ENCODE measurements around the gene CNOT6.
A peak's percentile ranks its signal among the peaks of the same experiment; 100 is the strongest.
"Not testable (repeated sequence)": the region's sequence is repeated elsewhere in the genome, so short reads cannot be mapped to it uniquely, and the experiment has no call there.

The CNOT6 gene

GRCh38 chr5:180494060-180494509, at the start of gene CNOT6:
Gene CNOT6, plus strand, starts transcription at chr5:180494379. Its CDS starts 34,898 bp downstream, at chr5:180529277.
- peak; percentile 77 for DNase-seq

- no peak for DNase-seq
Measured at GRCh38 chr5:180454752-180455151, 39.4 kb upstream of the CNOT6 start.

- no peak for DNase-seq
Measured at GRCh38 chr5:180455872-180456271, 38.3 kb upstream of the CNOT6 start.

- DNase-seq = no peak
Measured at GRCh38 chr5:180456792-180457191, 37.4 kb upstream of the CNOT6 start.

- DNase-seq = not testable (repeated sequence)
Measured at GRCh38 chr5:180458852-180459673, 35.1 kb upstream of the CNOT6 start.

- DNase-seq = not testable (repeated sequence)
Measured at GRCh38 chr5:180459674-180460142, 34.5 kb upstream of the CNOT6 start.

GRCh38 chr5:180460834-180461233, 33.3 kb upstream of the CNOT6 start:
- no peak for DNase-seq

- DNase-seq = no peak
Measured at GRCh38 chr5:180461303-180461702, 32.9 kb upstream of the CNOT6 start.

GRCh38 chr5:180463216-180463900, 30.8 kb upstream of the CNOT6 start:
- DNase-seq = no peak

- DNase-seq = no peak
Measured at GRCh38 chr5:180463916-180464602, 30.1 kb upstream of the CNOT6 start.

GRCh38 chr5:180464603-180464970, 29.6 kb upstream of the CNOT6 start:
- DNase-seq = no peak

GRCh38 chr5:180465052-180465451, 29.1 kb upstream of the CNOT6 start:
- DNase-seq = not testable (repeated sequence)

- DNase-seq = no peak
Measured at GRCh38 chr5:180466316-180466715, 27.9 kb upstream of the CNOT6 start.

GRCh38 chr5:180467028-180467975, 26.9 kb upstream of the CNOT6 start:
- no peak for DNase-seq

GRCh38 chr5:180467989-180468731, 26.0 kb upstream of the CNOT6 start:
- no peak for DNase-seq

GRCh38 chr5:180468732-180469585, 25.2 kb upstream of the CNOT6 start:
- no peak for DNase-seq

- no peak for DNase-seq
Measured at GRCh38 chr5:180469586-180469865, 24.7 kb upstream of the CNOT6 start.

GRCh38 chr5:180469866-180470265, 24.3 kb upstream of the CNOT6 start:
- DNase-seq = no peak

- no peak for DNase-seq
Measured at GRCh38 chr5:180470361-180470760, 23.8 kb upstream of the CNOT6 start.

GRCh38 chr5:180470966-180471582, 23.1 kb upstream of the CNOT6 start:
- no peak for DNase-seq
